HG03378 (cell line): Measurements from ENCODE around the gene PARVB.
"Not testable (repeated sequence)": the region's sequence is repeated elsewhere in the genome, so short reads cannot be mapped to it uniquely, and the experiment has no call there.

Experiments used
- ATAC-seq: cut with Tn5 transposase; IDR thresholded peaks from one replicate; pipeline ENCODE4 v1.9.1; 2021; ENCODE audit warnings: mild to moderate bottlenecking, moderate library complexity; ENCODE audit not compliant: unreplicated experiment

PARVB gene

GRCh38 chr22:44103735-44104480 lies 79.8 kb downstream of the PARVB start:
- no peak for ATAC-seq

DNA sequence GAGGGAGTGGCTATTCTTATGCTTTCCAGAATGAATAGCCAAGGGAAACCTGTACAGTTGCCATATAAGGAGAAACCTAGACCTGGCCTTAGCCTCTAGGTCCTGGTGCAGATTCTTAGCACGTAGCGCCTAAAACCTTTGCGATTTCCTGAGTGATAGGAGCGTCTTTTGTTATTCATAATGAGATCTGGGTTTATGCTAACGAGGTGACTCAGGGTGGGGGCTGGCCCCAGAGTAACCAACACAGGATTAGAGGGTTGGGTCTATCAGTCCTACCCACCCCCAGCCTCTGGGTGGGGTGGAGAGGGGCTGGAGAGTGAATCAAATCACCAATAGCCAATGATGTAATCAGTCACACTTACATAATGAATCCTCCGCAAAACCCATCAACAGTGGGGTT lies 83.2 kb downstream of the PARVB start:
- no peak for ATAC-seq

DNA sequence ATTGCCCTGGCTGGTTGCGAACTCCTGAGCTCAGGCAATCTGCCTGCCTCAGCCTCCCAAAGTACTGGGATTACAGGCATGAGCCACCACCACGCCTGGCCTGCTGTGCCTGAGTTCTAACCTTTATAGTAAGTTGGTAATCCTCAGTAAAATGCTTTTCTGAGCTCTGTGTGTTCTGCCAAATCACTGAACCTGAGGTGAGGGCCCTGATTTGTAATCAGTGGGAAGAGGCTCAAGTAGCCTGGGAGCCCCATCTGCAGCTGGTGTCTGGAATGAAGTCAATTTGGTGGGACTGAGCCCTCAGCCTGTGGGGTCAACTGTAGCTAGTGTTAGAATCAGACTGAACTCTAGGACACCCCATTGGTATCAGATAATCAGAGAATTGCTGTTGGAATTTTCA lies 84.0 kb downstream of the PARVB start:
- ATAC-seq = no peak

GRCh38 chr22:44108806-44109385 lies 84.8 kb downstream of the PARVB start:
- ATAC-seq = no peak

GRCh38 chr22:44109416-44109815 lies 85.3 kb downstream of the PARVB start:
- no peak for ATAC-seq

DNA sequence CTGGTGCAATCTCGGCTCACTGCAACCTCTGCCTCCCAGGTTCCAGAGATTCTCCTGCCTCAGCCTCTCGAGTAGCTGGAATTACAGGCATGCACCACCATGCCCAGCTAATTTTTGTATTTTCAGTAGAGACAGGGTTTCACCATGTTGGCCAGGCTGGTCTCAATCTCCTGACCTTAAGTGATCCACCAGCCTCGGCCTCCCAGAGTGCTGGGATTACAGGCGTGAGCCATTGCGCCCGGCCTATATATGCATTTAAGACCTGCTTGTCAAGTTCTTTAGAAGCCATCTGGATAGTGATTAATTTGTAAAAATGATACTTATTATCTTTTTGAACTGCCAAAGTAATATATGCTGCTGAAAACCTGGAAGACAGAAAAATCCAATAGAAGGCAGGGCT lies 86.6 kb downstream of the PARVB start:
- ATAC-seq = not testable (repeated sequence)

GRCh38 chr22:44111562-44112155 lies 87.6 kb downstream of the PARVB start:
- no peak for ATAC-seq

DNA sequence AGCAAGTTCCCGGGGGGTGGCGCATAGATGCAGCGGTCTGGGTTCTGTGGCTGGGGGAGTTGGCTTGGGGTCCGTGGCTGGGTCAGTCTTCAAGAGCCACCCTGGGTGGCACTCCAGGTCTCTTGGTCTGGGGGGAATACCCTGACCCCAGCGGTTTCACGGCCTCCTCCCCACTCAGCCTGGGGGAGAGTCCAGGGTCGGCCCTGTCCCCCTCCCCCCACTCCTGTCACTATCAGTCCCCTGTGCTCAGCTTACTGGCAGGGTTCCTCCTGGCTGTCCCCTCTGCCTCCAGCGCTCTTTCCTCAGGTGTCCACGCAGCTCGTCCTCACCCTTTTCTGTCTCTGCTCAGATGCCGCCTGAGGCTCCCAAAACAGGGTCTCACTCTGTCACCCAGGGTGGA lies 88.1 kb downstream of the PARVB start:
- ATAC-seq = no peak

DNA sequence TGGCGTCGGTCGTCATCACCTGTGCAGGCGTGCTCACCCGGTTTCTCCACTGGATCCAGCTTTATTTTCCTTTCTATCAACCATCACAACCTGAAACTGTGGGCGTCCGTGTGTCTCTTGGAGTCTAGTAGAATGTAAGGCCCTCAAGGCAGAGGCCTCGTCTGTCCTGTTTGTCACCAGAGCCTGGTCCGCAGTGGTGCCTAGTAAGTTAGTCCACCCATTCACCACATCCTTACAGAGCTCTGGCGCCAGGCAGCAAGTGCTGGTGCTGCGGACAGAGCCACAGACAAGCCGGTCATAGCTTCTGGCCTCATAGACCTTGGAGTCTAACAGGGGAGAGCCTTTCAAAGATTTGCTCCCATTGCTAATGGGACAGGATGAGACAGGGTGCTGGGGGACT lies 92.2 kb downstream of the PARVB start:
- ATAC-seq = no peak

- no peak for ATAC-seq
These were observed 92.9 kb downstream of the PARVB start for GRCh38 chr22:44116755-44117684.

DNA sequence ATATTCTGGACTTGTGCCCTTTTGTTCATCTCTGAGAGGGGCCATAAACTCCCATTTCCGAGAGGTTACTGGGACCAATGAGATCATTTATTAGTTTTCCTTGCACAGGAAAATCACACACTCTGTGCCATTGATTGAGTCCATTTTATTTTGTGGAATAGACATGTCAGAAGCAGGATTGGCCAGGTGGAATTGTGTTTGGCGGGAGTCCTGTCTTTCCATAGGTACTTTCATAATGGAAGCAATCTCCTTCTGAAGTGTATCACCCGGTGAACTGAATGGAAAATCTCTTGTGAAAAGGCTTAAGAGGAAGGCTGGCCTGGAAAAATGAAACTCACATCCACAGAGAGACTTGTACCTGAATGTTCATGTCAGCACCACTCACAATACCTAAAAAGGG lies 93.6 kb downstream of the PARVB start:
- ATAC-seq = no peak

GRCh38 chr22:44118645-44119315 lies 94.7 kb downstream of the PARVB start:
- ATAC-seq = no peak

DNA sequence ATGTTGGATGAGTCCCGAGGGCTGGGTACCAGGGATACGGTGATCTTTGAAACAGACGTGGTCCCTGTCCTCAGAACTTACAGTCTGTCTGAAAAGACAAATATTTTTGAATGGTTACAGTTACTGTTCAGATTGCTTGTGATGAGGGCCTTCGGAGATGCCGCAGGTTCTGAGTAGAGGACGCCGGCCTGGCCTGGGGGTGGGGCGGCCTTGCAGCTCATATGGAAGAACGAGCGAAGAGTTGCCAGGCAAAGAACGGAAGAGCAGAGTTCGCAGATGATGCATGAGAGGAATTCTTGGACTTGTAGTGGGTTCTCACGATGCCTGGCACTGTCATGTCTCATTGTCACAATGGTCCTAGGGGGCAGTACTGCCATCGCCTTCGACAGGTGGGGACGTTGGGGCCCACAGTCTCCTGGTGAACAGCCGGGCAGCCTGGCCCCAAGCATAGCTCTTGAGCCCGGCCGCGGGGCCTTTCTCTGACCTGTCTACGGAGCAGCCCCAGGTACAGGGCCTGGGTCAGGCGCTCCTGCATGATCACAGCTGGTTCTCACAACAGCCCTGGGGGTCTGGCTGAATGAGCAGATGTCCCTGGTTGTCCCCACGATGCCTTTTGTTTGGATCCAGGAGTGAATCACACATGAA lies 95.7 kb downstream of the PARVB start:
- ATAC-seq = no peak

DNA sequence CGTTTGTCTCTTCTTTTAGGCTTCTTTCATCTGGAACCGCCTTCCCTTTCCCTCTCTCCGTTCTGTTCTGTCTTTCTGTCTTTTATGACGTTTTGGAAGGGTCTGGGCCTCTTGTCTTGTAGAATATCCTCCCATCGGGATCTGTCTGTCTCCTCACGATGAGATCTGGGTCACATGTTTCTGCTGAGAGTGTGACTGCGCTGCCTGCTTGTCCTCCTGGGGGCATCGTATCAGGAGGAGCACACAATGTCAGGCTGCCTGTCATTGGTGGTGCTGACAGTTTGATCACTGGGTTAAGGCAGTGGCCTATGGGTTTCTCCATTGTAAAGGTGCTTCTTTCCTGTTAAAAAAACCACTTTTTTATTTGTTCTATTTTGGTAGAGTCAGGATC lies 96.2 kb downstream of the PARVB start:
- no peak for ATAC-seq

- ATAC-seq = no peak
These were observed 101.3 kb downstream of the PARVB start for GRCh38 chr22:44125421-44125820.

- no peak for ATAC-seq
These were observed 102.7 kb downstream of the PARVB start for GRCh38 chr22:44126807-44127206.

GRCh38 chr22:44127356-44127755 lies 103.3 kb downstream of the PARVB start:
- no peak for ATAC-seq

DNA sequence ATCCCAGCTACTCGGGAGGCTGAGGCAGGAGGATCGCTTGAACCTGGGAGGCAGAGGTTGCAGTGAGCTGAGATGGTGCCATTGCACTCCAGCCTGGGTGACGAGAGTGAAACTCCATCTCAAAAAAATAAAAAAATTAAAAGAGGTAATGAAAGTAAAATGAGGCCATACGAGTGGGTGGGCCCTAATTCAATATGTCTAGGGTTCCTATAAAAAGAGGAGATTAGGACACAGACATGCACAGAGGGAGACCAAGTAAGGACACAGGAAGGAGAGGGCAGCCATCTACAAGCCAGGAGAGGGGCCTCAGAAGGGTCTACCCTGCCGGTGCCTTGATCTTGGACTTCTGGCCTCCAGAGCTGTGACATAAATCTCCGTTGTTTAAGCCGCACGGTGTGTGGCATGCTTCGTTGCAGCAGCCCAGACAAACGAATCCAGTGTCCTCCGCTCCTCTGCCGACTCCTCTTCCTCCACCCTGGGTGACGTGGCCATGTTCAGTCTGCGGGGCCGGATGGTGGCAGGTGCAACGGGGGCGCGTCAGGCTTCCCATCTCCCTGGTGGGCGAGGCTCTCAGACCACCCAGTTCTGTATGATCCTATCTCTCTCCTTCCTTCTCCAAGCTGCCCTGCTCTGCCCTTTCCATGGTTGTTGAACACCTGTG lies 105.0 kb downstream of the PARVB start:
- ATAC-seq = no peak

GRCh38 chr22:44129619-44129976 lies 105.5 kb downstream of the PARVB start:
- ATAC-seq = no peak
